ELF-1 (cell line): ENCODE measurements around the gene ATP6V1B1.
A peak's percentile ranks its signal among the peaks of the same experiment; 100 is the strongest.
"Not testable (repeated sequence)": the region's sequence is repeated elsewhere in the genome, so short reads cannot be mapped to it uniquely, and the experiment has no call there.

Experiments
- DNase-seq: peaks from one replicate; pipeline ENCODE4 v3.0.0-alpha.2; 2016; ENCODE audit warnings: low read depth, low spot score

The ATP6V1B1 gene

DNA sequence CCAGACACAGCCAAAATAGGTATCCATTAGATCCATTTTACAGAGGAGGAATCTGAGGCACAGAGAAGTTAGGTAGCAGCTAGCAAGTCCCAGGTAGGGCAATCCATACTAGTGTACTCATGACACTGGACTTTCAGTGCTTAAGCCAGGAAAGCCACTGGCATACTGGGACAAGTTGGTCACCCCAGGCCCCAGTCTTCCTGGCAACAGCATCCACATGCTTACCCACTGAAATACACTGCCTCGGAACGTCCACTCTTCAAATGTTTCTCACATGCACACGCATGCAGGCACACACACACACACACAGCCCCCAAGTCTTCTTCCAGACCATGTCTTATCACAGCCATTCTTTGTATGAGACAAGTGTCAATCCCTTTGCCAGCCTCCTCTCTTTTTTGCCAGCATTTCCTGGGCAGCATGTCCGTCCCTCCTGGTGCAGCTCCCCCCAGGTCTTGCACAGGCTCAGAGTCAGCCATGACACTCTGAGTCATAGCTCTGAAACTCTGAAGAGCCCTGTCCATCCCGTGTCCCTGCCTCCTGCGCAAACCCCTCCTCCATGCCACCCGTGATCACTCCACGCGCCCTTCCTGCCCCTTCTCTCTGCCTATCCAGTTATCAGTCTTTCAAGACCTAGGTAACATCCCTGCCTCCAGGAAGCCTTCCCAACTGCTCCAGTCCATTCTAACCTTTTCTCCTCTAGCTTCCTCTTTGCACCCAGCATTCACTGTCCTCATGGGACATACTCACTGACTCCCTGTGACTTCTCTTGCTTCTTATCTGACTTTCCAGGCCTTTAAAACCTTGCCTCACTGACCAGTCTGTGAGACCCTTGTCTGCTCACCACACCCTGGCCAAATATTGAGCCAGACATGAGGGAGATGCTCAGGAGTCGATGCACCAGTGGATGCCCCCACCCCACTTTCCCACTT is 69.8 kb downstream of the ATP6V1B1 start:
- DNase-seq = peak; percentile 1

DNA sequence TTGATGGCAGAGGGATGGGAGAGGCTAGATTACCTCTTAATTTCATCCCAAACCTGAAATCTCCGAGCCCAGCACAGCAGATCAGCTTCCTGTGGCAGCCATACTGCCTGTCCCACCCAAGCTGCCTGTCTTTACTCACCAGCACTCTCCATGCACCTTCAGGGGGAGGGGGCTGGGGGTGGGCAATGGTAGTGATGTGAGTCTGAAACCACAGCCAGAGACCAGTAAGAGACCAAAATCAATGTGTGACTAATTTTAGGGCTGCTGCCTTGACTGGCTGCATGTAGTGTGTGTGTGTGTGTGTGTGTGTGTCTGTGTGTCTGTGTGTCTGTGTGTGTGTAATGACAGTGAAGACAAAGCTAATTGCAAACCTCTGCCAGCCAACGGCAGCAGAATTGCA is 70.6 kb downstream of the ATP6V1B1 start:
- no peak for DNase-seq

DNA sequence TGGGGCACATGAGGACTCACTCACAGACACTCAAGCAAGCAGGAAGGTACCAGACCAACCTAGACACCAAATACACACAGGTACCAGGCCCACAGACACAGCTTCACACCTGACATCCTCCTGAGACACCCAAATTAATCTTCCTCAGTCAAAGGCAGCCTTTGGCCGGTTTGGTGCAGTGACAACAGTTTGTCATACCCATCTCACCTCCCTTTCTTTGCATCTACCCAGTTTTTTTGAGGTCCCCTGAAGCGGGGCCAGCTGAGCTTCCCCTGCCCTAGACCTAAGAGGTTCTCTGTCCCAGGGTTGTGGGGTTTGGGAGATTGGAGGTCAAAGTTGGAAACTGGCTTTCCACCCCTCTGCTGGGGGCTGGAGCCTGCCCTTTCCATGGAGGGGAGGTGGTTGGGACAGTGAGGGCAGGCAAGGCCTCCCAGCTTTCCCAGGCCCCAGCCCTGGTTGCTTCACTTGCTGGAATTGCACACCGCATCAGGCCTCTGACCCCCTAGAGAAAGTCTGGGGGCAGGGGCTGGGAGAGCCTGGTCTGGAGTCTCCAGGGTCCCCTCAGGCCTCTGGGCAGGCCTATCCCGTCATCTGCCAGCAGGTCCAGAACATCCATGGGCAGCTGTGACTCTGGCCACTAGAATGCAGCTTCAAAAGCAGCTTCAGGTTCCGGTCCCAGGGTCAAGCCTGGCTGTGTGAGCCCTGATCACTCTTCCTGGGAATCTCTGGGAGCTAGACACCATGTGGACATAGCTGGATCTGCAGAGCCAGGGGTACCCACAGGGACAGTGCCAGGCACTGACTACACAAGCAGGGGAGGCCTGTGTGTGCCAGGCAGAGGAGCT is 71.5 kb downstream of the ATP6V1B1 start:
- no peak for DNase-seq

DNA sequence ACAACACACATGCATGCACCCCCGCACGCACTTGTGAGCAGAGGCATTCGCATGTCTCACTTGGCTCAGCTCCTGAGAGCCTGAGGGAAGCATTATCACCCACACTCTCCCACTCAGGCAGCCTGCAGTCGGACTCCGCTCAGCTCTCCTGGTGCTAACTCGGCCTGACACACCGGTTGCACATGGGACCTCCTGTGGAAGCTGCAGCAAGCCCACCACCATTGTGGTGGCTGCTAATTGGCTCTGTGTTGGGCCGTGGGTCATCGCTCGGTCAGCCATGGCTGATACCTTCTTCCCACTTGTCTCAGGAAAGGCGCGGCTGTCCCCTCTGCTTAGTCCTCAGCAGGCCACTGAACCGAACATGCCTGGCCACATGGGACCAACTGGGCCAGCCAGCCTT is 72.6 kb downstream of the ATP6V1B1 start:
- DNase-seq = no peak

DNA sequence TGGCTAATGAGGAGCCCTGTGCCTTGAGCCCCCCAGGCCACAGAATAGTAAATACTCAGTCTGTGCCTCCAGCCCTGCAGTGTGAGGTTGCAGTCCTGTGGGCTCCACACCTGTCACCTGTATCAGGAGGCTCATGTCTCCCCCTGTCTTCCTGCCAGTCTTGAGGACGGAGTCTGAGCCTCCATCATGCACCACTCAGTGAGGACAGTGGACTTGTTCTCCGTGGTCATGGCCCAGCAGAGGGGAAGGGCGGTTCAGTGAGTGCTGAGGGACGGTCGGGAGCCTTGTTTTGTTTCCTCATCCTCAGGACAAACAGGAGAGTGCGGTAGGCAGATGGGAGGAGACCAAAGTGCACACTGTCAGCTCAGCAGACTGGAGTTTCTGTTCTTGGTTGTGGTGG is 76.1 kb downstream of the ATP6V1B1 start:
- DNase-seq = not testable (repeated sequence)
